KMS-11 (cell line): ENCODE results near the gene EDARADD.

Experiments used
- H2AFZ ChIP-seq: fragments of 200-600 bp; sonication (generic); 2 replicates; pipeline ENCODE4 v1.6.1; 2016; ENCODE audit warnings: antibody characterized with exemption, mixed run types, low read depth
- H3K27ac ChIP-seq: fragments of 200-600 bp; sonication (generic); 2 replicates; pipeline ENCODE4 v1.6.1; 2016; ENCODE audit warnings: mild to moderate bottlenecking, mixed run types
- H3K27me3 ChIP-seq: fragments of 200-600 bp; sonication (generic); 2 replicates; pipeline ENCODE4 v1.6.1; 2017; ENCODE audit warnings: mild to moderate bottlenecking, low read depth, mixed run types, moderate library complexity; ENCODE audit not compliant: insufficient read depth
- H3K36me3 ChIP-seq: fragments of 200-600 bp; sonication (generic); 2 replicates; pipeline ENCODE4 v1.6.1; 2017; ENCODE audit warnings: mild to moderate bottlenecking, mixed run types; ENCODE audit not compliant: insufficient read depth
- H3K4me1 ChIP-seq: fragments of 200-600 bp; sonication (generic); 2 replicates; pipeline ENCODE4 v1.6.1; 2016; ENCODE audit warnings: mild to moderate bottlenecking, low read depth, mixed run types; ENCODE audit not compliant: poor library complexity, severe bottlenecking
- H3K4me2 ChIP-seq: fragments of 200-600 bp; sonication (generic); 2 replicates; pipeline ENCODE4 v1.7.0; 2016; ENCODE audit warnings: mild to moderate bottlenecking, mixed run types
- H3K4me3 ChIP-seq: fragments of 200-600 bp; sonication (generic); IDR thresholded peaks from 2 replicates; pipeline ENCODE4 v1.6.1; 2017; ENCODE audit warnings: low read depth, low read length, mixed read lengths; ENCODE audit not compliant: insufficient read depth
- H3K79me2 ChIP-seq: fragments of 200-600 bp; sonication (generic); 2 replicates; pipeline ENCODE4 v1.6.1; 2016; ENCODE audit warnings: low read depth, mixed run types; ENCODE audit not compliant: insufficient read depth
- H3K9ac ChIP-seq: fragments of 200-600 bp; sonication (generic); 2 replicates; pipeline ENCODE4 v1.6.1; 2016; ENCODE audit warnings: mild to moderate bottlenecking, mixed run types
- H4K20me1 ChIP-seq: fragments of 200-600 bp; sonication (generic); 2 replicates; pipeline ENCODE4 v1.6.1; 2016; ENCODE audit warnings: mild to moderate bottlenecking, mixed run types; ENCODE audit not compliant: insufficient read depth
- CTCF ChIP-seq: fragments of 200-600 bp; sonication (generic); conservative IDR thresholded peaks from 2 replicates; pipeline ENCODE4 v1.6.1; 2017; ENCODE audit warnings: low read depth, mild to moderate bottlenecking, antibody characterized with exemption, low read length, moderate library complexity, mixed read lengths

EDARADD gene

GRCh38 chr1:236425031-236425663 lies 31.1 kb downstream of the EDARADD start:
- H2AFZ ChIP-seq, result no peak overlapping the region
- no peak overlapping the region for H3K4me2 ChIP-seq
- no peak overlapping the region for H3K9ac ChIP-seq
- no peaks in the 10 kb centered on the region for H3K27me3 ChIP-seq
- no peak overlapping the region for H3K27ac ChIP-seq
- H3K79me2 ChIP-seq, result no peaks in the 10 kb centered on the region
- H3K36me3 ChIP-seq, result no peaks in the 10 kb centered on the region
- no peak for TF ChIP-seq CTCF
- no peaks in the 10 kb centered on the region for H4K20me1 ChIP-seq
- peaks cover 5% of the 10 kb centered on the region for H3K4me1 ChIP-seq
- H3K4me3 ChIP-seq, result no peak overlapping the region

GRCh38 chr1:236426215-236426614 lies 32.1 kb downstream of the EDARADD start:
- Histone ChIP-seq H3K27ac (no peak overlapping the region), H3K27me3 (no peaks in the 10 kb centered on the region), H3K4me2 (no peak overlapping the region), H2AFZ (no peak overlapping the region), H3K36me3 (no peaks in the 10 kb centered on the region), H3K4me3 (no peak overlapping the region), H3K9ac (no peak overlapping the region), H3K4me1 (peaks cover 5% of the 10 kb centered on the region), H4K20me1 (no peaks in the 10 kb centered on the region), H3K79me2 (no peaks in the 10 kb centered on the region)
- no peak for TF ChIP-seq CTCF

- Histone ChIP-seq H3K79me2 (no peaks in the 10 kb centered on the region), H3K4me3 (no peak overlapping the region), H3K4me1 (peaks cover 5% of the 10 kb centered on the region), H3K36me3 (no peaks in the 10 kb centered on the region), H2AFZ (no peak overlapping the region), H3K27ac (no peak overlapping the region), H3K4me2 (no peak overlapping the region), H3K9ac (no peak overlapping the region), H4K20me1 (no peaks in the 10 kb centered on the region), H3K27me3 (no peaks in the 10 kb centered on the region)
- no peak for TF ChIP-seq CTCF
These were observed 35.7 kb downstream of the EDARADD start for GRCh38 chr1:236429715-236430274.

- no peaks in the 10 kb centered on the region for H3K36me3 ChIP-seq
- no peaks in the 10 kb centered on the region for H3K79me2 ChIP-seq
- H3K27me3 ChIP-seq, result no peaks in the 10 kb centered on the region
- H3K4me1 ChIP-seq, result no peaks in the 10 kb centered on the region
- no peaks in the 10 kb centered on the region for H4K20me1 ChIP-seq
- no peak overlapping the region for H3K4me2 ChIP-seq
- H3K4me3 ChIP-seq, result no peak overlapping the region
- TF ChIP-seq CTCF, result no peak
- no peak overlapping the region for H3K27ac ChIP-seq
- H2AFZ ChIP-seq, result no peak overlapping the region
- H3K9ac ChIP-seq, result no peak overlapping the region
These were observed 39.8 kb downstream of the EDARADD start for GRCh38 chr1:236433819-236434315.
